Activated CD4-positive, alpha-beta T cell treated with anti-CD3 and anti-CD28 coated beads for 36 hours (primary cell): ENCODE measurements around the gene F7. TPM values are rescaled to one million over a fixed set of nuclear protein-coding genes. Genes with fewer than 3 reads are reported as not detected.

ENCODE experiments used
- ATAC-seq: fragments of 200-7000 bp; cut with Tn5 transposase; one replicate; pipeline ENCODE4 v1.10.0; 2021; ENCODE audit warnings: mild to moderate bottlenecking, moderate library complexity
- CTCF ChIA-PET: fragments of 350-600 bp; sonication (Branson Sonifier 250); formaldehyde crosslinking; loops from one replicate; lab custom pipeline; 2021; ENCODE audit warnings: antibody characterized with exemption; lab: Charles Lee
- POLR2A ChIA-PET: fragments of 350-600 bp; sonication (Branson Sonifier 250); formaldehyde crosslinking; loops from one replicate; lab custom pipeline; 2021; ENCODE audit warnings: antibody characterized with exemption, inconsistent platforms; lab: Charles Lee
- DNase-seq: peaks from one replicate; pipeline ENCODE4 v3.0.0-alpha.2; 2020
- H3K27ac Mint-ChIP-seq: one replicate; pipeline ENCODE4 v1.8.0; 2021; ENCODE audit warnings: mixed read lengths
- H3K27me3 Mint-ChIP-seq: one replicate; pipeline ENCODE4 v1.8.0; 2021; ENCODE audit warnings: mixed read lengths
- H3K36me3 Mint-ChIP-seq: one replicate; pipeline ENCODE4 v1.8.0; 2021; ENCODE audit warnings: low read depth, mixed read lengths
- H3K4me1 Mint-ChIP-seq: one replicate; pipeline ENCODE4 v1.8.0; 2021; ENCODE audit warnings: mixed read lengths
- H3K4me3 Mint-ChIP-seq: one replicate; pipeline ENCODE4 v1.8.0; 2021; ENCODE audit warnings: mild to moderate bottlenecking, moderate library complexity, mixed read lengths
- H3K9me3 Mint-ChIP-seq: one replicate; pipeline ENCODE4 v1.8.0; 2021; ENCODE audit warnings: low read depth, mixed read lengths
- intact Hi-C, 2 experiments: fragments of 100-400 bp; cut with DNase I in 1 of 2; cut with micrococcal nuclease in 1 of 2; formaldehyde crosslinking; loops; one replicate each; pipeline versions ENCODE4 v1.14.2 to v1.15.1; 2022 to 2024; cut with DNase I, micrococcal nuclease
- total RNA-seq, 2 experiments: library from RNA; stranded (reverse); gene quantifications; one replicate each; pipeline ENCODE4 v1.2.3, GENCODE V29; 2021

The F7 gene
- total RNA-seq, 2 experiments from 2014 or later, result 0.11 to 0.12 TPM

GRCh38 chr13:113141601-113141970 is 36.0 kb downstream of the F7 start:
- ATAC-seq, result no peak
- H3K9me3 Mint-ChIP-seq, result peaks cover 2% of the 10 kb centered on the region
- CTCF ChIA-PET, result interaction anchor here (0.6 kb wide), 1 partner anchor 428 kb away, joined by 5 read pairs; no protein-coding TSS in a partner anchor
- intact Hi-C loops, result no loop called here
- no peaks in the 10 kb centered on the region for H3K36me3 Mint-ChIP-seq
- no peak overlapping the region for H3K4me3 Mint-ChIP-seq
- POLR2A ChIA-PET, result no interaction called here
- peaks cover 11% of the 10 kb centered on the region for H3K4me1 Mint-ChIP-seq
- DNase-seq, result no peak
- no peaks in the 10 kb centered on the region for H3K27me3 Mint-ChIP-seq
- no peak overlapping the region for H3K27ac Mint-ChIP-seq

GRCh38 chr13:113142876-113143275 is 37.3 kb downstream of the F7 start:
- Mint-ChIP-seq H3K27me3 (no peaks in the 10 kb centered on the region), H3K4me1 (peaks cover 11% of the 10 kb centered on the region), H3K36me3 (no peaks in the 10 kb centered on the region), H3K4me3 (no peak overlapping the region), H3K27ac (no peak overlapping the region), H3K9me3 (peaks cover 2% of the 10 kb centered on the region)
- ChIA-PET POLR2A (no interaction called here), CTCF (no interaction called here)
- no peak for ATAC-seq
- intact Hi-C loops, result no loop called here
- DNase-seq, result no peak

GRCh38 chr13:113143466-113144254 is 38.1 kb downstream of the F7 start:
- DNase-seq (no peak), ATAC-seq (no peak)
- intact Hi-C loops, result no loop called here
- POLR2A ChIA-PET, result no interaction called here
- CTCF ChIA-PET, result no interaction called here
- H3K27ac Mint-ChIP-seq, result no peak overlapping the region
- H3K9me3 Mint-ChIP-seq, result peaks cover 2% of the 10 kb centered on the region
- no peak overlapping the region for H3K4me3 Mint-ChIP-seq
- no peaks in the 10 kb centered on the region for H3K36me3 Mint-ChIP-seq
- peaks cover 11% of the 10 kb centered on the region for H3K4me1 Mint-ChIP-seq
- H3K27me3 Mint-ChIP-seq, result no peaks in the 10 kb centered on the region

- no peak for ATAC-seq
- peaks cover 2% of the 10 kb centered on the region for H3K9me3 Mint-ChIP-seq
- H3K4me3 Mint-ChIP-seq, result no peak overlapping the region
- H3K36me3 Mint-ChIP-seq, result no peaks in the 10 kb centered on the region
- CTCF ChIA-PET, result no interaction called here
- no peak overlapping the region for H3K27ac Mint-ChIP-seq
- intact Hi-C loops, result no loop called here
- no peaks in the 10 kb centered on the region for H3K27me3 Mint-ChIP-seq
- no peak for DNase-seq
- POLR2A ChIA-PET, result no interaction called here
- peaks cover 11% of the 10 kb centered on the region for H3K4me1 Mint-ChIP-seq
These were observed 38.7 kb downstream of the F7 start for GRCh38 chr13:113144255-113144629.

GRCh38 chr13:113145496-113145895 is 39.9 kb downstream of the F7 start:
- Mint-ChIP-seq H3K27ac (peak overlapping the region; percentile 58), H3K27me3 (no peaks in the 10 kb centered on the region), H3K36me3 (no peaks in the 10 kb centered on the region), H3K9me3 (peaks cover 2% of the 10 kb centered on the region), H3K4me1 (peaks cover 11% of the 10 kb centered on the region), H3K4me3 (no peak overlapping the region)
- ChIA-PET CTCF (interaction anchor here (1.2 kb wide), 1 partner anchor 86 kb away, joined by 4 read pairs; no protein-coding TSS in a partner anchor), POLR2A (no interaction called here)
- peak; percentile 89 for ATAC-seq
- peak; percentile 82 for DNase-seq
- intact Hi-C loops, result loop anchor here in 1 of 2 experiments (1.0 kb wide), 1 partner anchor 42 kb away; no protein-coding TSS in a partner anchor

- no peak overlapping the region for H3K4me3 Mint-ChIP-seq
These were observed 40.5 kb downstream of the F7 start for GRCh38 chr13:113145911-113146598.

GRCh38 chr13:113146750-113147149 is 41.2 kb downstream of the F7 start:
- POLR2A ChIA-PET, result no interaction called here
- H3K27ac Mint-ChIP-seq, result no peak overlapping the region
- ATAC-seq (no peak), DNase-seq (no peak)
- H3K9me3 Mint-ChIP-seq, result peaks cover 2% of the 10 kb centered on the region
- peaks cover 11% of the 10 kb centered on the region for H3K4me1 Mint-ChIP-seq
- CTCF ChIA-PET, result interaction anchor here (1.1 to 1.2 kb wide), 3 partner anchors 9 to 87 kb away, joined by 3 to 4 read pairs (median 3); no protein-coding TSS in a partner anchor
- no peaks in the 10 kb centered on the region for H3K36me3 Mint-ChIP-seq
- intact Hi-C loops, result no loop called here
- no peak overlapping the region for H3K4me3 Mint-ChIP-seq
- H3K27me3 Mint-ChIP-seq, result peaks cover 4% of the 10 kb centered on the region

More at GRCh38 chr13:113145911-113146598, 40.5 kb downstream of the F7 start:
- DNase-seq (peak; percentile 28), ATAC-seq (peak; percentile 54)
- intact Hi-C loops, result loop anchor here in 1 of 2 experiments (1.0 kb wide), 1 partner anchor 41 kb away; no protein-coding TSS in a partner anchor
- CTCF ChIA-PET, result interaction anchor here (1.1 to 1.2 kb wide), 2 partner anchors 10 to 86 kb away, joined by 3 to 4 read pairs; no protein-coding TSS in a partner anchor
- Mint-ChIP-seq H3K9me3 (peaks cover 2% of the 10 kb centered on the region), H3K27me3 (no peaks in the 10 kb centered on the region), H3K27ac (peak overlapping the region; percentile 58), H3K36me3 (no peaks in the 10 kb centered on the region), H3K4me1 (peaks cover 11% of the 10 kb centered on the region)
- POLR2A ChIA-PET, result no interaction called here

GRCh38 chr13:113147206-113147605 is 41.6 kb downstream of the F7 start:
- no peak for ATAC-seq
- no peak for DNase-seq
- POLR2A ChIA-PET, result interaction anchor here (0.6 kb wide), 1 partner anchor 60 kb away, joined by 4 read pairs; no protein-coding TSS in a partner anchor
- CTCF ChIA-PET, result interaction anchor here (1.1 kb wide), 1 partner anchor 10 kb away, joined by 3 read pairs; no protein-coding TSS in a partner anchor
- Mint-ChIP-seq H3K27me3 (peaks cover 5% of the 10 kb centered on the region), H3K4me3 (no peak overlapping the region), H3K36me3 (no peaks in the 10 kb centered on the region), H3K9me3 (peaks cover 2% of the 10 kb centered on the region), H3K27ac (no peak overlapping the region), H3K4me1 (peaks cover 14% of the 10 kb centered on the region)
- intact Hi-C loops, result no loop called here

GRCh38 chr13:113148407-113148806 is 42.8 kb downstream of the F7 start:
- peaks cover 13% of the 10 kb centered on the region for H3K27me3 Mint-ChIP-seq
- peaks cover 23% of the 10 kb centered on the region for H3K4me1 Mint-ChIP-seq
- peaks cover 2% of the 10 kb centered on the region for H3K36me3 Mint-ChIP-seq
- ChIA-PET CTCF (no interaction called here), POLR2A (no interaction called here)
- no peak overlapping the region for H3K4me3 Mint-ChIP-seq
- peaks cover 2% of the 10 kb centered on the region for H3K9me3 Mint-ChIP-seq
- DNase-seq (no peak), ATAC-seq (no peak)
- intact Hi-C loops, result no loop called here
- no peak overlapping the region for H3K27ac Mint-ChIP-seq

GRCh38 chr13:113148940-113149503 is 43.4 kb downstream of the F7 start:
- H3K9me3 Mint-ChIP-seq, result peaks cover 2% of the 10 kb centered on the region
- peaks cover 13% of the 10 kb centered on the region for H3K27me3 Mint-ChIP-seq
- POLR2A ChIA-PET, result no interaction called here
- intact Hi-C loops, result no loop called here
- CTCF ChIA-PET, result no interaction called here
- H3K27ac Mint-ChIP-seq, result no peak overlapping the region
- H3K36me3 Mint-ChIP-seq, result peaks cover 2% of the 10 kb centered on the region
- ATAC-seq (no peak), DNase-seq (no peak)
- H3K4me3 Mint-ChIP-seq, result no peak overlapping the region
- peaks cover 27% of the 10 kb centered on the region for H3K4me1 Mint-ChIP-seq
